SK-N-MC (cell line): Measurements from ENCODE around the gene SCAF1.

Experiments used
- EZH2 ChIP-seq: fragments of 200-600 bp; sonication (generic); IDR thresholded peaks from one replicate; pipeline ENCODE4 v1.6.1; 2017; ENCODE audit warnings: antibody characterized with exemption
- POLR2AphosphoS5 ChIP-seq: IDR thresholded peaks from 2 replicates; pipeline ENCODE4 v1.6.1; 2012; ENCODE audit warnings: mild to moderate bottlenecking, low read depth, low read length, borderline replicate concordance

- TF ChIP-seq EZH2 (no peak), POLR2AphosphoS5 (no peak)
These were observed 12.6 kb downstream of the SCAF1 start for GRCh38 chr19:49654581-49654980.
